NT2/D1 (cell line): ENCODE measurements around the gene HS3ST6.
"Not testable (repeated sequence)": the region's sequence is repeated elsewhere in the genome, so short reads cannot be mapped to it uniquely, and the experiment has no call there.

ENCODE experiments used
- DNase-seq: peaks from one replicate; pipeline ENCODE4 v3.0.0-alpha.2; 2011; ENCODE audit warnings: low read depth, low spot score
- H3K27me3 ChIP-seq: 2 replicates; pipeline ENCODE4 v1.6.0; 2011; ENCODE audit warnings: mild to moderate bottlenecking; ENCODE audit not compliant: insufficient read length, insufficient read depth
- H3K36me3 ChIP-seq: 2 replicates; pipeline ENCODE4 v1.6.1; 2011; ENCODE audit warnings: mild to moderate bottlenecking, low read length, mixed read lengths; ENCODE audit not compliant: insufficient read depth, insufficient read length
- H3K4me1 ChIP-seq: 2 replicates; pipeline ENCODE4 v1.5.1; 2011; ENCODE audit not compliant: insufficient read depth, insufficient read length
- H3K4me3 ChIP-seq: 2 replicates; pipeline ENCODE4 v1.5.1; 2011; ENCODE audit warnings: low read depth; ENCODE audit not compliant: insufficient read length
- H3K9ac ChIP-seq: 2 replicates; pipeline ENCODE4 v1.6.0; 2011; ENCODE audit warnings: low read depth; ENCODE audit not compliant: insufficient read length
- H3K9me3 ChIP-seq: 2 replicates; pipeline ENCODE4 v1.5.1; 2011; ENCODE audit warnings: mild to moderate bottlenecking, low read length; ENCODE audit not compliant: insufficient read depth
- SUZ12 ChIP-seq: IDR thresholded peaks from 2 replicates; pipeline ENCODE4 v1.6.1; 2011; ENCODE audit not compliant: insufficient read length, insufficient read depth; ENCODE audit errors: extremely low read depth
- YY1 ChIP-seq: IDR thresholded peaks from 2 replicates; pipeline ENCODE4 v1.6.1; 2011; ENCODE audit not compliant: insufficient read length, insufficient read depth
- ZNF274 ChIP-seq: IDR thresholded peaks from 2 replicates; pipeline ENCODE4 v1.6.1; 2011; ENCODE audit warnings: mild to moderate bottlenecking, low read depth, low read length

The HS3ST6 gene

GRCh38 chr16:1884889-1885288 lies 33.3 kb downstream of the HS3ST6 start:
- Histone ChIP-seq H3K4me3 (no peak overlapping the region), H3K36me3 (no peaks in the 10 kb centered on the region), H3K9me3 (no peaks in the 10 kb centered on the region), H3K4me1 (peaks cover 3% of the 10 kb centered on the region), H3K9ac (no peak overlapping the region), H3K27me3 (no peaks in the 10 kb centered on the region)
- no peak for TF ChIP-seq ZNF274
- TF ChIP-seq SUZ12: no peak
- no peak for TF ChIP-seq YY1
- no peak for DNase-seq

GRCh38 chr16:1884155-1884760 lies 34.0 kb downstream of the HS3ST6 start:
- no peak overlapping the region for H3K4me3 ChIP-seq
- no peaks in the 10 kb centered on the region for H3K27me3 ChIP-seq
- no peak for DNase-seq
- no peak overlapping the region for H3K9ac ChIP-seq
- no peaks in the 10 kb centered on the region for H3K36me3 ChIP-seq
- no peaks in the 10 kb centered on the region for H3K9me3 ChIP-seq
- no peak for TF ChIP-seq SUZ12
- no peak for TF ChIP-seq ZNF274
- no peak for TF ChIP-seq YY1
- peaks cover 5% of the 10 kb centered on the region for H3K4me1 ChIP-seq

- H3K4me1 ChIP-seq, H3K9ac ChIP-seq, H3K4me3 ChIP-seq, H3K9me3 ChIP-seq, H3K27me3 ChIP-seq, H3K36me3 ChIP-seq, DNase-seq: not testable (repeated sequence)
Measured at GRCh38 chr16:1881172-1881571, 37.0 kb downstream of the HS3ST6 start.

- H3K4me1 ChIP-seq: peaks cover 5% of the 10 kb centered on the region
- H3K4me3 ChIP-seq: no peak overlapping the region
- no peak overlapping the region for H3K9ac ChIP-seq
- DNase-seq: no peak
- TF ChIP-seq SUZ12 (no peak), ZNF274 (no peak), YY1 (no peak)
- H3K27me3 ChIP-seq: no peaks in the 10 kb centered on the region
- no peaks in the 10 kb centered on the region for H3K9me3 ChIP-seq
- no peaks in the 10 kb centered on the region for H3K36me3 ChIP-seq
Measured at GRCh38 chr16:1879477-1879876, 38.7 kb downstream of the HS3ST6 start.

GRCh38 chr16:1878256-1878655 lies 40.0 kb downstream of the HS3ST6 start:
- Histone ChIP-seq H3K9ac (no peak overlapping the region), H3K27me3 (peaks cover 3% of the 10 kb centered on the region), H3K4me1 (peaks cover 5% of the 10 kb centered on the region), H3K4me3 (no peak overlapping the region), H3K9me3 (no peaks in the 10 kb centered on the region), H3K36me3 (no peaks in the 10 kb centered on the region)
- DNase-seq: no peak
- TF ChIP-seq ZNF274: no peak
- no peak for TF ChIP-seq SUZ12
- TF ChIP-seq YY1: no peak

- TF ChIP-seq ZNF274 (no peak), YY1 (no peak), SUZ12 (no peak)
- H3K4me3 ChIP-seq: no peak overlapping the region
- DNase-seq: no peak
- H3K9ac ChIP-seq: no peak overlapping the region
- H3K27me3 ChIP-seq: peaks cover 4% of the 10 kb centered on the region
- H3K4me1 ChIP-seq: peaks cover 5% of the 10 kb centered on the region
- H3K36me3 ChIP-seq: no peaks in the 10 kb centered on the region
- no peaks in the 10 kb centered on the region for H3K9me3 ChIP-seq
Measured at GRCh38 chr16:1877804-1878203, 40.4 kb downstream of the HS3ST6 start.

- no peaks in the 10 kb centered on the region for H3K9me3 ChIP-seq
- DNase-seq: no peak
- H3K4me3 ChIP-seq: no peak overlapping the region
- no peak overlapping the region for H3K9ac ChIP-seq
- peaks cover 4% of the 10 kb centered on the region for H3K27me3 ChIP-seq
- H3K36me3 ChIP-seq: no peaks in the 10 kb centered on the region
- H3K4me1 ChIP-seq: peaks cover 5% of the 10 kb centered on the region
- TF ChIP-seq ZNF274: no peak
- no peak for TF ChIP-seq SUZ12
- TF ChIP-seq YY1: no peak
Measured at GRCh38 chr16:1877089-1877488, 41.1 kb downstream of the HS3ST6 start.

GRCh38 chr16:1876468-1876867 lies 41.7 kb downstream of the HS3ST6 start:
- Histone ChIP-seq H3K27me3 (peaks cover 4% of the 10 kb centered on the region), H3K4me1 (peaks cover 5% of the 10 kb centered on the region), H3K36me3 (no peaks in the 10 kb centered on the region), H3K9ac (no peak overlapping the region), H3K4me3 (no peak overlapping the region), H3K9me3 (no peaks in the 10 kb centered on the region)
- no peak for DNase-seq
- TF ChIP-seq YY1 (no peak), ZNF274 (no peak), SUZ12 (no peak)

GRCh38 chr16:1876066-1876465 lies 42.1 kb downstream of the HS3ST6 start:
- not testable (repeated sequence) for H3K9ac ChIP-seq, H3K27me3 ChIP-seq, H3K4me1 ChIP-seq, H3K4me3 ChIP-seq, H3K9me3 ChIP-seq, H3K36me3 ChIP-seq, DNase-seq
